Gastroesophageal sphincter (tissue), 3 donors: ENCODE results near the gene NAALADL1.

Experiments
- EP300 ChIP-seq: sonication (generic); formaldehyde crosslinking; IDR thresholded peaks from one replicate; pipeline ENCODE4 v1.6.1; 2017; ENCODE audit warnings: antibody characterized with exemption, mild to moderate bottlenecking
- POLR2A ChIP-seq, 2 donors: fragments of 450-650 bp; IDR thresholded peaks; one replicate each; pipeline ENCODE4 v1.6.1; 2017; ENCODE audit warnings: antibody characterized with exemption in 2 of 2, mild to moderate bottlenecking in 2 of 2, moderate library complexity in 1 of 2
- POLR2AphosphoS5 ChIP-seq: sonication (generic); formaldehyde crosslinking; IDR thresholded peaks from one replicate; pipeline ENCODE4 v1.6.1; 2017; ENCODE audit warnings: antibody characterized with exemption
- TF ChIP-seq, protein P1 (sequence below), 4 experiments: fragments of 200-600 bp in 2 of 4; fragments of 450-650 bp in 2 of 4; sonication (generic) in 1 of 4; IDR thresholded peaks; one replicate each; pipeline ENCODE4 v1.5.1; 2017 to 2019; ENCODE audit warnings: antibody characterized with exemption in 4 of 4, mild to moderate bottlenecking in 2 of 4, moderate library complexity in 2 of 4

DNA sequence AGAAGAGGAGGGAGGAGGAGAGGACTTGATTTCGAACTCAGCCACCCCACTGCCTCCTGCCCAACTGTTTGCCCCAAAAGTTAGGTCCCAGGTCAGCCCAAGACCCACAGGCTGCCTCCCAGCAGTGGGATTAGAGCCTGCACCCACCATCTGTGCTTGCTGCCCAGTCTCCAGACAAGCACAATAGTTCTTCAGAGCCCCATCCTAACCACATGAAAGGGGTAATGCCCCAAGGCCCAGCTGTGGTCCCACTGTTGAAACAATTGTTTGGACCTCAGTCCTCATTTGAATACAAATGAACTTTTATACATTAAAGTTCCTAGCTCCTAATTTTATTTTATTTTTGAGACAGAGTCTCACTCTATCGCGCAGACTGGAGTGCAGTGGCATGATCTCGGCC lies 32.3 kb upstream of the NAALADL1 start:
- TF ChIP-seq, protein P1, sequence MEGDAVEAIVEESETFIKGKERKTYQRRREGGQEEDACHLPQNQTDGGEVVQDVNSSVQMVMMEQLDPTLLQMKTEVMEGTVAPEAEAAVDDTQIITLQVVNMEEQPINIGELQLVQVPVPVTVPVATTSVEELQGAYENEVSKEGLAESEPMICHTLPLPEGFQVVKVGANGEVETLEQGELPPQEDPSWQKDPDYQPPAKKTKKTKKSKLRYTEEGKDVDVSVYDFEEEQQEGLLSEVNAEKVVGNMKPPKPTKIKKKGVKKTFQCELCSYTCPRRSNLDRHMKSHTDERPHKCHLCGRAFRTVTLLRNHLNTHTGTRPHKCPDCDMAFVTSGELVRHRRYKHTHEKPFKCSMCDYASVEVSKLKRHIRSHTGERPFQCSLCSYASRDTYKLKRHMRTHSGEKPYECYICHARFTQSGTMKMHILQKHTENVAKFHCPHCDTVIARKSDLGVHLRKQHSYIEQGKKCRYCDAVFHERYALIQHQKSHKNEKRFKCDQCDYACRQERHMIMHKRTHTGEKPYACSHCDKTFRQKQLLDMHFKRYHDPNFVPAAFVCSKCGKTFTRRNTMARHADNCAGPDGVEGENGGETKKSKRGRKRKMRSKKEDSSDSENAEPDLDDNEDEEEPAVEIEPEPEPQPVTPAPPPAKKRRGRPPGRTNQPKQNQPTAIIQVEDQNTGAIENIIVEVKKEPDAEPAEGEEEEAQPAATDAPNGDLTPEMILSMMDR (IDR thresholded peaks at IDR 0.05) = no peak
- no peak for TF ChIP-seq POLR2AphosphoS5
- TF ChIP-seq POLR2A (IDR thresholded peaks at IDR 0.05) = no peak
- TF ChIP-seq EP300 = no peak
